ENCODE measurements around the gene CBL. TPM values are rescaled to one million over a fixed set of nuclear protein-coding genes. Genes with fewer than 3 reads are reported as not detected.

CBL gene
- total RNA-seq, 1 experiment from 2014 or later = 52.7 TPM

GRCh38 chr11:119288219-119288618 is 82.1 kb downstream of the CBL start:
- H3K9me3 Mint-ChIP-seq (ENCODE audit: unreplicated experiment) = no peaks in the 10 kb centered on the region
- CTCF ChIA-PET = interaction anchor here (0.6 kb wide), 1 partner anchor 74 kb away, joined by 3 read pairs; no protein-coding TSS in a partner anchor
- H3K4me3 Mint-ChIP-seq (ENCODE audit: unreplicated experiment) = no peak overlapping the region
- Histone ChIP-seq H3K36me3 (ENCODE audit: control insufficient read depth, insufficient read depth, low read length) (peaks cover 7% of the 10 kb centered on the region), H3K4me3 (ENCODE audit: low read depth, low read length) (no peak overlapping the region), H3K4me1 (no peaks in the 10 kb centered on the region), H3K9me3 (peaks cover 11% of the 10 kb centered on the region; the same call in 1 of the 2 replicates), H3K27me3 (replicated peaks; ENCODE audit: control insufficient read depth, insufficient read depth, low read length) (no peaks in the 10 kb centered on the region)
- POLR2A ChIA-PET = no interaction called here
- H3K36me3 Mint-ChIP-seq (ENCODE audit: insufficient read depth, unreplicated experiment) = peaks cover 59% of the 10 kb centered on the region
- intact Hi-C loops (cut with micrococcal nuclease; ENCODE audit: unreplicated experiment) = no loop called here
- H3K27me3 Mint-ChIP-seq (ENCODE audit: insufficient read depth, unreplicated experiment) = no peaks in the 10 kb centered on the region
- TF ChIP-seq CTCF (IDR thresholded peaks at IDR 0.05; ENCODE audit: insufficient read depth in 1 of 2, low read depth in 1 of 2, low read length in 1 of 2, severe bottlenecking in 1 of 2, unreplicated experiment in 1 of 2) = no peak
- no peaks in the 10 kb centered on the region for H3K4me1 Mint-ChIP-seq (ENCODE audit: low read depth, unreplicated experiment)
- no peak overlapping the region for H3K27ac Mint-ChIP-seq (ENCODE audit: unreplicated experiment)
- no TSS peak for BruUV-seq (replicated peaks)
- DNase-seq = no peak

GRCh38 chr11:119290894-119291497 is 84.9 kb downstream of the CBL start:
- H3K27me3 ChIP-seq (replicated peaks; ENCODE audit: control insufficient read depth, insufficient read depth, low read length) = no peaks in the 10 kb centered on the region
- ChIA-PET CTCF (interaction anchor here (0.6 kb wide), 1 partner anchor 798 kb away, joined by 3 read pairs; no protein-coding TSS in a partner anchor), POLR2A (no interaction called here)
- no TSS peak for BruUV-seq (replicated peaks)
- no peaks in the 10 kb centered on the region for H3K4me1 ChIP-seq
- TF ChIP-seq CTCF (IDR thresholded peaks at IDR 0.05; ENCODE audit: insufficient read depth in 1 of 2, low read depth in 1 of 2, low read length in 1 of 2, severe bottlenecking in 1 of 2, unreplicated experiment in 1 of 2) = no peak
- H3K4me3 ChIP-seq (ENCODE audit: low read depth, low read length) = no peak overlapping the region
- peaks cover 11% of the 10 kb centered on the region; the same call in 1 of the 2 replicates for H3K9me3 ChIP-seq
- Mint-ChIP-seq H3K27me3 (ENCODE audit: insufficient read depth, unreplicated experiment) (no peaks in the 10 kb centered on the region), H3K9me3 (ENCODE audit: unreplicated experiment) (no peaks in the 10 kb centered on the region), H3K4me1 (ENCODE audit: low read depth, unreplicated experiment) (no peaks in the 10 kb centered on the region), H3K36me3 (ENCODE audit: insufficient read depth, unreplicated experiment) (peaks cover 51% of the 10 kb centered on the region), H3K4me3 (ENCODE audit: unreplicated experiment) (no peak overlapping the region), H3K27ac (ENCODE audit: unreplicated experiment) (no peak overlapping the region)
- H3K36me3 ChIP-seq (ENCODE audit: control insufficient read depth, insufficient read depth, low read length) = peaks cover 4% of the 10 kb centered on the region
- intact Hi-C loops (cut with micrococcal nuclease; ENCODE audit: unreplicated experiment) = no loop called here
- no peak for DNase-seq

GRCh38 chr11:119293461-119293860 is 87.3 kb downstream of the CBL start:
- H3K27ac Mint-ChIP-seq (ENCODE audit: unreplicated experiment) = no peak overlapping the region
- no peaks in the 10 kb centered on the region for H3K4me1 Mint-ChIP-seq (ENCODE audit: low read depth, unreplicated experiment)
- Histone ChIP-seq H3K9me3 (peaks cover 11% of the 10 kb centered on the region; the same call in 1 of the 2 replicates), H3K27me3 (replicated peaks; ENCODE audit: control insufficient read depth, insufficient read depth, low read length) (no peaks in the 10 kb centered on the region), H3K36me3 (ENCODE audit: control insufficient read depth, insufficient read depth, low read length) (peaks cover 12% of the 10 kb centered on the region), H3K4me3 (ENCODE audit: low read depth, low read length) (no peak overlapping the region), H3K4me1 (no peaks in the 10 kb centered on the region)
- H3K36me3 Mint-ChIP-seq (ENCODE audit: insufficient read depth, unreplicated experiment) = peaks cover 61% of the 10 kb centered on the region
- no peaks in the 10 kb centered on the region for H3K27me3 Mint-ChIP-seq (ENCODE audit: insufficient read depth, unreplicated experiment)
- no peak for DNase-seq
- intact Hi-C loops (cut with micrococcal nuclease; ENCODE audit: unreplicated experiment) = no loop called here
- POLR2A ChIA-PET = no interaction called here
- no peaks in the 10 kb centered on the region for H3K9me3 Mint-ChIP-seq (ENCODE audit: unreplicated experiment)
- no peak for TF ChIP-seq CTCF (IDR thresholded peaks at IDR 0.05; ENCODE audit: insufficient read depth in 1 of 2, low read depth in 1 of 2, low read length in 1 of 2, severe bottlenecking in 1 of 2, unreplicated experiment in 1 of 2)
- BruUV-seq (replicated peaks) = no TSS peak
- no peak overlapping the region for H3K4me3 Mint-ChIP-seq (ENCODE audit: unreplicated experiment)
- CTCF ChIA-PET = interaction anchor here (0.7 kb wide), 1 partner anchor 120 kb away, joined by 3 read pairs; no protein-coding TSS in a partner anchor
